22Rv1 (cell line): ENCODE data around the gene FERMT1.

Experiments used
- H3K27ac ChIP-seq: fragments of 450-650 bp; 2 replicates; pipeline ENCODE4 v1.5.1; 2017
- CTCF ChIP-seq: fragments of 450-650 bp; IDR thresholded peaks from 2 replicates; pipeline ENCODE4 v1.5.1; 2017; ENCODE audit warnings: mild to moderate bottlenecking
- ZFX ChIP-seq: fragments of 450-650 bp; IDR thresholded peaks from 2 replicates; pipeline ENCODE4 v1.6.1; 2017; ENCODE audit warnings: antibody characterized with exemption, borderline replicate concordance

The FERMT1 gene

GRCh38 chr20:6051505-6051904 lies 71.3 kb downstream of the FERMT1 start:
- TF ChIP-seq ZFX (no peak), CTCF (no peak)
- H3K27ac ChIP-seq: no peak overlapping the region

- H3K27ac ChIP-seq: no peak overlapping the region
- TF ChIP-seq CTCF: no peak
- no peak for TF ChIP-seq ZFX
Observed at GRCh38 chr20:6048391-6048790, 74.4 kb downstream of the FERMT1 start.

GRCh38 chr20:6046432-6046831 lies 76.4 kb downstream of the FERMT1 start:
- no peak overlapping the region for H3K27ac ChIP-seq
- no peak for TF ChIP-seq ZFX
- TF ChIP-seq CTCF: no peak

GRCh38 chr20:6045566-6045965 lies 77.3 kb downstream of the FERMT1 start:
- TF ChIP-seq CTCF (no peak), ZFX (no peak)
- no peak overlapping the region for H3K27ac ChIP-seq

- TF ChIP-seq ZFX (no peak), CTCF (no peak)
Observed at GRCh38 chr20:6044115-6044514, 78.7 kb downstream of the FERMT1 start.

GRCh38 chr20:6041808-6042265 lies 81.0 kb downstream of the FERMT1 start:
- TF ChIP-seq ZFX (no peak), CTCF (no peak)
- no peak overlapping the region for H3K27ac ChIP-seq

More at GRCh38 chr20:6044115-6044514, 78.7 kb downstream of the FERMT1 start:
- no peak overlapping the region for H3K27ac ChIP-seq

- H3K27ac ChIP-seq: no peak overlapping the region
- TF ChIP-seq ZFX: no peak
- no peak for TF ChIP-seq CTCF
Observed at GRCh38 chr20:6040958-6041807, 81.6 kb downstream of the FERMT1 start.
